Raji (cell line): ENCODE results near the gene JAZF1.

Experiments used
- POLR2A ChIP-seq: IDR thresholded peaks from 2 replicates; pipeline ENCODE4 v1.6.1; 2011; ENCODE audit warnings: low read depth, low read length, control low read depth; ENCODE audit not compliant: insufficient read depth

Gene JAZF1

DNA sequence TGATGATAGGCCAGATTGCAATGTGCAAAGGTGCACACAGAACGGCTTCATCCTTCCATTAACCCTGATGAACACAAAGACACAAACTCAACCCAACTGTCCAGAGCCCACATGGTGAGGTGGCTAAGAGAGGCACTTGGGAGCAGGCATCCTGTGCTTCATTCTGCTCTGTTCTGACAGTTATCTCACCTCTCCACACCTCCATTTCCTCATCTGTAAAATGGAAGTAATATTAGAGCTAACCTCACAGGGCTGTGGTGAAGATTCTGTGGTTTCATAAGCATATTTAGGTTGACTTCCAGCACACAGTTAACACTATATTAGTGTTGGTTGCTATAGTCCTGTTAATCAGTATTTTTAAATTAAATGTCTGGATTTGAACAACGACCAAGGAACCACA is 314.3 kb downstream of the JAZF1 start:
- TF ChIP-seq POLR2A: no peak

DNA sequence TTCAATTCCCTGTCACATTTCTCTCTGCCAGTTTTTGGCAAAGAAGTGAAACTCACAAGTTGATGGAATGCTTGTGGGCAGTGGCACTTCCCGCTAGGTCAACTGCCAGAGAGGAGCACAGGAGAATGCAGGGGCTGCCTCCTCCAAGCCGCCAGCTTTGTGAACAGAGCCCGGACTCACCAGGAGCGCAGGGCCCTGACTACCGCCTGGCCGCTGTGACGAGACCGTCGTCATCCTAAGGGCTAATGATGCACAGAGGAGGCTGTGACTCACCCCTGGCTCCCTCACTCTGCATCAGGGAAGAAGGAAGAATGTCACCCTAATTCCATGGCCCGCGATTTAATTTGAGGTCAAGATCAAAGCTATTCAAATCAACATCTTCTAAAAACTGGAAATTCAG is 316.7 kb downstream of the JAZF1 start:
- TF ChIP-seq POLR2A: no peak

DNA sequence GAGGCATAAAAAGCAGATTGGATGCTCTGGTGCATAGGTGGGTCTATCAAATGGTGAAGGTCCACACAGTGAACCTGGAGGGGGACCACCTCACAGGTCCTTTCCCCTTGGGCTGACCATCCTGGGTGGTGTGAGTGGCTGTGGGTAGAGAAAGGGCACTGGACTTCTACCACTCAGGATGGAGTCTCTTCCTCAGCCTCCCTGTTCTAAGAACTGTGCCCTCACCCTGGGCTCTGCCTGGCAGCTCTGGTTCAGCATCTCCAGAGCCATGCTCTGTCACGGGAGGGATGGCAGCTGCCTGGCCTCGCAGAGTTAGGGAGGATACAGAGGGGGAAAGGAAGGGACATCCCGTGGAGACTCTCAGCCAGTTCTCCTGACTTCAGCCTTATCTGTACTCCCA is 318.8 kb downstream of the JAZF1 start:
- TF ChIP-seq POLR2A: no peak

DNA sequence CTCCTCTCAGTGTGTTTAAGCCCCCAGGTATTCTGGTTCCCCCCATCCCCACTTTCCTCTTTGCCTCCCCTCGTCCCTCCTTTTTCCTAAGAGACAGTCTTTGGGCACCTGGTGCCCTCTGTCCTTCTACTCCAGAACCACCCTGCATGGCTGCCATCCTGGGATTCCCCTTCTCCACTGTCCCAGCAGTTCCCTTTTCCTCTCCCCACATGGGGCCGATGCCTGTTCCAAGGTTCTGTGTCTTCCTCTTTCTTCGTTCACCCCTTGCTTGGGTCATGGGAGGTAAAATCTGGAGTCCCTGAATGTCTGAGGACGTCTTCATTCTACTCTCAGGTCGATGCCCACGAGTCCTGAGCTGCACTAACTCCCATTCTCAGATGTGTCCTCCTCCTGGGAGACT is 319.8 kb downstream of the JAZF1 start:
- no peak for TF ChIP-seq POLR2A

DNA sequence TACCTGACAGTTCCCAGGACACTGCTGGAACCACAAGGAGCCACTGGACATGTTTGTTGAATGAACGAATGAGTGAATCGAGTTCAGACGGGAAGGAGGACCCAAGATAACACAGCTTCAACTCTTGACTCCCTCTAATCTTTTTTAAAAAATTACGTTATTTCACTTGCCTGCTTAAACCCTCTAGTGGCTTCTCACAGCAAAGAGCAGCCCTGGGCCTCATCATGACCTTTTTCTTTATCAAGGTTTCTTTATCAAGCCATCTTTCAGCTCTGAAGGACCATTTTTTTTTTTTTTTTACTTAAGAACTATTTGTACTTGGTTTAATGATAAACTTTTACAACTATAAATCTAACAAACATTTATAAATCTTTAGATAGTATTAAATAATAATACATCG is 330.1 kb downstream of the JAZF1 start:
- no peak for TF ChIP-seq POLR2A

DNA sequence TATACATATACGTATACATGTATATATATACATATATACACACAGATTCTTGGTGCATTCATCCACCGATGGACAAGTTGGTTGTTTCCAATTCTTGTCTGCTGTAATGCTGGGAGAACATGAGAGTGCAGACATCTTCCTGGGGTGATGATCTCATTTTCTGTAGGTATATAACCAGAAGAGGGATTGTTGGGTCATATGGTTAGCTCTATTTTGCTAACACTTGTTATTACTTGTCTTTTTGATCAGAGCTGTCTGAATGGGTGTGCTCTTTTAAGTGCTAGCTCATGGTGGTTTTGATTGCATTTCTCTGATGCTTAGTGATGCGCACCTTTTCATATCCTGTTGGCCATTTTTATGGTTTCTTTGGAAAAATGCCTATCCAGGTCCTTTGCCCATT is 334.2 kb downstream of the JAZF1 start:
- no peak for TF ChIP-seq POLR2A

DNA sequence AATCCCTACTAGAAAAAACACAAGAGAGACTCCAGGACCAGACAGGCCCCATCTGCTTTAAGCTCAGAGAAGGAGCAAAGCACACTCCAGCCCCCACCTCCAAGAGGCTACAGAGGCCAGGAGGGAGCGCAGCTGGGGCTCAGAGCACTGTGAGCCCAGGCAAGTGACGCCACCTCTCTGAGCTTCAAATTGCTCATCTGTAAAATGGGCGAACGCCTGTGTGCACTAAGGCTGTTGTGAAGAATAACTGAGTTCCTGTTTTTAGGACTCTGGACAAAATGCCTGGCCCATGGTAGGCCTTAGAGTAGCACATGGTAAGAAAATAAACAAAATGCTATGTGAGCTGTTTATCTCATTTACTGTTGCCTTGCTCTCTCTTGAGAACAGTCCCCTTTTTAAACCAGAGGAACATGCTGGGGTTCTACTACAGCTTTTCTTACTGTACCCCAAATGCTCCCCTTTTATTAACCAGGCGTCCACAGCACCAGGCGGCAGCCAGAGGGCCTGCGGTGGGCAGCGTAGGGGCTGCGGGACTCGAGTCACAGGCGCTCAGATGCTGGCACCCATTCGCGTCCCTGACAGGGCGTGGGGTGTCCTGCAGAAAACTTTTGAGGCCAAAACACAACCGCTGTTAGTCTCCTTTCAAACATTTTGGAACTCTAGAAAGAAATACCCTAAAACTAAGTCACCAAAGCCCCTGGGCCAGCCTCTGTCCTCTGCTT is 336.9 kb downstream of the JAZF1 start:
- TF ChIP-seq POLR2A: no peak

DNA sequence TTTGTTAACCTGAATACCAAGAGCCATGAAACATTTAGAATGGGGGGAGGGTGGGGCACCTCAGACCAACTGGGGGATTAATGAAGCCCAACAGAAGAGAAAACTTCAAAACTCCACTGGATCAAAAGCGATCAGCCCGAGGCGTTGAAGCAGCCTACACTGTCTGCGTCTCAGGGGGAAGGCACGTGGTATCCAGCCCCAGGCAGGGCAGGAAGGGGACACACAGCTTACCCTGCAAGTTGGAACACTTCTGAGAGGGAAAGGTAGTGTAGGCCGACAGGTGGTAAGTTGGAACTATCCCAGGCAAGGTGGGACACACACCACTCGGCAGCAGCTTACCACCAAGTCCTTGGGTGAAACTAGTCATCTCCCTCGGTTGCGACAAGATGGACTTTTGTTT is 337.7 kb downstream of the JAZF1 start:
- TF ChIP-seq POLR2A: no peak

DNA sequence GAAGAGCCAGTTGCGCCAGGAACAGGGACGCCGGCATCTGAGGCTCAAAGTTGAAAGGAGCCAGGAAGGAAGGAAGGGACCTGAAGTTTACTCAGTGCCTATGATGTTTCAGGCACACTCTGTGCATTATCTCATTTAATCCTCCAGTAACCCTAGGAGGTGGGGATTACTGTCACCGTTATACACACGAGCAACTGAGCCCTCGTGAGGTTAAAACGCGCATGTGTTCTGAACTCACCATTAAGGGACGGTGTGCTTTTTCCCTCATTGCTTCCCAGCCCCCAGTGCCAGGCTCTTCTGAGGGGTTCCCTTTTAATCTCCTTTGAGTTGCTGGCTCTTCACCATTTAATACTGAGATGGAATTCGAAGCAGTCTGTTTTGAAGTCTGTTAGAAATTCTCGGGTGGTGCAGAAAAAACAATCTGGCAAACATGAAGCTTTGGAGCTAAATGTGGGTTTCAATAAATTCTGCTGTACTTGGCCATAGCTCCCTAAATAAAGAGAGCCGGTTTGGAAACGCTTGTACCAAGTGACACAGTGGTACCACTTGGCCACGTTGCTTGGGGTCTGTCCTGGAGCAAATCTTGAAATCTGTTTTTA is 338.4 kb downstream of the JAZF1 start:
- no peak for TF ChIP-seq POLR2A

DNA sequence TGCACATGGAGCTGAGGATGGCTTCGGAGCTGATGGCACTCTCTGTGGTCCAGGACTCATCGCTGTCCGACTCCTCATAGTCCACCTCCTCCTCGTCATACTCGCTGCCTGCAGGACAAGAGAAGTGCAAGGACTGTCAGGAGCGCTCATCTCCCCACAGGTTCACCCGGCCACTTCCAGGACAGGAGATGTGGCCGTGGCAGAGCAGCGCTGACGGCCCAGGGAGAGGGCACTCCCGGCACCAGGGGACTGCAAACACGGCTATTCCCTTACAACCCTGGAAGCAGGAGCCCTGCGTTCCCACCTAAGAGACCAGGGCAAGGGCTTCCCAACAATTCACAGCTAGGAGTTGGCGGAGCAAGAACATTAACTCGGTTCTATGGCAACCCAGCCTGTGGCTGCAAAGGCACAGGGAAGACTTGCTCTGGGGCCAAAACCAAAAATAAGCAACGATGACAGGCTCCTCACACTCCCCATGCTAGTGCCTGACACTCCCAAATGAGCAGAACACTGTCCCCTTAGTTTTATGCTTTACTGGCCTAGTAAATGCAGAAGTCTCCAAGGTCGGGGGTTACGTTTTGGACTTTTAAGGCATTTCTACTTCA is 339.7 kb downstream of the JAZF1 start:
- TF ChIP-seq POLR2A: no peak

DNA sequence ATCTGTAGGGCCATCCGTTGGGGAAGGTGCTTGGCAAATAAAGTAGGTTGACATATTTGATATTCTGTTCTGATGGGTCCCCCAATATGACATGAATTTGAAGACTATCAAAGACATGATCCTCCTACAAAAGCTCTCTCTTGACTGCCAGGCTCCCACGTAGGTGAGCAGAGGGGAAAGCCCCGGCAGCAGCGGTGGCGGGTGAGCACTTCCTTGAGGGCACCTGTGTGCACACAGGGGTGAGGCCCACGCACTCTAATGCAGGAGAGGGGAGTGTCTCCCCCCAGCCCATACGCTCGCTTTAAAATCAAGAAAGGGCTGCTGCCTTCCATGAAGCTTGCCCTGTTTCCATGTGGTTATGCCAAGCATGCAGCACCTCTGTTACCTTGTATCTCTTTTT is 340.3 kb downstream of the JAZF1 start:
- TF ChIP-seq POLR2A: no peak

DNA sequence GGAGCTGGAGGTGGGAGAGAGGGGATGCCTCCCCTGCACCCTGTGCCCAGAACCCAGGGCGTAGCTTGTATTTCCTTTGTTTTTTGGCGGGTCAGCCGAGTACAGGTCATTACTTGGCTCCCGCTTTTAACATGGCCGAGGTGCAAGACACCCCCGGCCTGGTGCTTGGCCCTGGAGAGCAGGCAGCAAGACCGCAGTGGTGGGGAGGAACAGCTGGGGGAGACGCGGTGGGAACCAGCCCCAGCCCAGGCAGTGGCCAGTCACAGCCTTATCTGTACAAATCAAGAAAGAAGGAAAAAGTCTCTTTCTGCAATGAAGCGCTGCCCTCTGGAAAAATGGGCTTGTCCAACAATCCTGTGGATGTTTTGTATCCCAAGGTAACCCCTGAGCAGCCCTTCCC is 341.5 kb downstream of the JAZF1 start:
- no peak for TF ChIP-seq POLR2A

DNA sequence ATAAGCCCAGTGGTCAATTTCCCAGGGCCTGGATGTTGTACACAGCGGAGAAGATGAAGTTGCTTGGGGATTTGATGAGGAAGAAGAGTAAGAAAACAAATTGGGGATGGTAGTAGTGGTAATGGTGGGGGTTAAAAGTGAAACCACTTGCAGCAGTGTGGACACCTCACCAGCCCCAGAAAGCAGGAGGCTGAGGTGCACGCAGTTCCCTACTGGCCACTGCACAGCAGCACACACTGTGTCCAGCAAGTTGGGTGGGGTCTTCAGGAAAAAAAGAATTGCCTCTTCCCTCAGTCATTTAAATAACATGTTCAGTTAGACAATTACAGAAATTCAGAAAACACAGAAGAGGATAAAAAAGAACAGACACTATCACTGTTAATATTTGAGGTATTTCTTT is 344.1 kb downstream of the JAZF1 start:
- TF ChIP-seq POLR2A: no peak

DNA sequence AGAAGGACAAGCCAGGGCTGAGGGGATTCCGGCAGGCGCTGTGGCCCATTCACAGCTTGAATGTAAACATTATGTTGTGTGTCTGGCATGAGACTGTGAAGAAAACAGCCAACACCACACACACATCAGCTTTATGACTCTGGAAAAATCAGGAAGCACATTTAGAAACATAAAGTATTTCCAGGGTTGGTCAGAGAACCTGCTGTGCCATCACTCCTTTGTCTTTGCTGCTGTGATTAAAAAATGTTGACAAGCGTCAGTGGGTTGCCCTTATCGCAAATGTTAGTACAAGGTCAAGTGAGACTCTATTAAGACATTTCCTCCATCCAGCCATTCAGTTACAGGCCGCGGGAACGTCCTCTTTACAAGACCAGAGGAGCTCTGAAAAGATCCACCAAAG is 345.2 kb downstream of the JAZF1 start:
- no peak for TF ChIP-seq POLR2A

DNA sequence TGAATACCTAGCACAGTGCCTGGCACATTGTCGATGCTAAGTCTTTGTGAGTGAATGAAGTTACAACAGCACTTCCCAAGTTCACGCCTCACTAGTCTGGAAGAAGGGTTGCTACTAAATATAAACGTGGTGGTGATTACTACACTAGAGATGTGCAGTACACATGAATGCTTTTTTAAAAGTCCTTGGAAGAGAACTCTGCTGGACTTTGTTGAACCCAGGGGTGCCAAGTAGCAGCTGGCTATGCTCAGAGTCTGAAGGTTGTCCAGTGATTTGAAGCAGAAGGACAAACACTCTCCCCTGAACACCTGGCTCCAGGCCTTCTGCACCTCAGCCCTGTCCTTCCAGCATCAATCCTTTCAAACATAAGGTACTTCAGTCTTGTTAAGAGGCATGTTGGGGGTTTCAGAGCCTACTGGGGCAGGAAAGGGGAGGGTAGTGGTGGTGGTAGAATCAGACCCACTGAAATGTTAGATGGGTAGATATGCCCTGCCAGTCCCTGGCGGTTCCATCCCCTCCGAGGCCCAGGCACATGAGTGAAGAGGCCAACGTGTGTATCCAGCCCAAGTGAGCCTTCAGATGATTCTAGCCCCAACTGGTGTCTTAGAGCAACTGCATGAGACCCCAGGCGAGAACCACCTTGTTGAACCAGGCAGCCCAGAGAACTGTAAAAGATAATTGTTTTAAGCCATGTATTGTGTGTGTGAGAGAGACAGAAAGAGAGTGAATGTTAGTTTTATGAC is 346.2 kb downstream of the JAZF1 start:
- no peak for TF ChIP-seq POLR2A

DNA sequence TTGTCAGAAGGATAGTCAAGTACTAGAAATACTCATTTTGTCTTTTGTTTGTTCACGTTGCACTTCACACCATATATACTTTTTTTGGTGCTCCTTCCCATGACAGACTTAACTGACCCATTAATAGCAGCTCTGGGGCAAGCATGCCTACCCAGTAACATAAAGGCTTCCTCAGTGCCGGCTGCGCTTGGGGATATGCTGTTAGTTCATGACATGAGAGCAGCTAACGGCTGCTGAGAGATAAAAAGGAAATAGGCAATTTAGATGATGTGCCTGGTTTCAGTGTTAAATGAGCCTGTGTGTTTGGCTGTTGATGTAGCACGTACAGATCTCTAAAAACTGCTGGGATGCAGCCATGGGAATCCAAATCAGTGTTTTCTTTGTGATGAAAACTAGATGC is 354.2 kb downstream of the JAZF1 start:
- no peak for TF ChIP-seq POLR2A
